ENCODE data around the gene EFCAB6. TPM values are rescaled to one million over a fixed set of nuclear protein-coding genes. Genes with fewer than 3 reads are reported as not detected.

The EFCAB6 gene
- total RNA-seq, 1 experiment from 2014 or later = 2.5 TPM

DNA sequence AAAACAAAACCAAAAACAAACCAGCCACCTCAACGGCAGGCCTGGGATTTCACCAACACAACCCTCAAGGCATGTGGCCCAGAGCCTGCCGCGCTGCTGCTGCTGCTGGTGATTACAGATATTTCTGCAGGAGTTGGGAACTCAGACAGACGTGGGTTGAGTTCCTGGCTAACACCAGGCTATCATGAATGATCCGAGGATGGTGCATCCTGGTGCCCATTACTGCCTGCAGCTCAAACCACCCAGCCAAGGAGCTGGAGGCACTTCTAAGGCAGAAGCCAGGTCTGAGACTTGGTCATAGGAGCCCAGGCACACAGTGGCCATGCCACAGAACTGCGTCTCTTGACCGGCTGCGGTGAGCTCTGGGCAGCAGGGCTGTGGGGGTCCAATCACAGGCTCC lies 248.5 kb downstream of the EFCAB6 start:
- Histone ChIP-seq H3F3A (ENCODE audit: insufficient read depth, low read depth) (no peaks in the 10 kb centered on the region), H3K36me3 (ENCODE audit: low read depth) (no peaks in the 10 kb centered on the region), H3K79me2 (ENCODE audit: low read depth) (no peaks in the 10 kb centered on the region), H4K20me1 (ENCODE audit: insufficient read depth) (no peaks in the 10 kb centered on the region), H3K27me3 (ENCODE audit: insufficient read depth, low read depth) (peaks cover 66% of the 10 kb centered on the region), H3K4me1 (replicated peaks; ENCODE audit: insufficient read depth) (no peaks in the 10 kb centered on the region), H3K9me3 (ENCODE audit: insufficient read depth, low read depth) (no peaks in the 10 kb centered on the region), H2AFZ (no peak overlapping the region), H3K27ac (no peak overlapping the region), H3K9me2 (ENCODE audit: insufficient read depth) (no peaks in the 10 kb centered on the region), H3K4me2 (no peak overlapping the region), H3K4me3 (no peak overlapping the region)
- no peak for DNase-seq
- no TSS peak for BruUV-seq (replicated peaks)
- POLR2A ChIA-PET (ENCODE audit: unreplicated experiment) = no interaction called here
- CTCF ChIA-PET = no interaction called here
- no peak for TF ChIP-seq CTCF (conservative IDR thresholded peaks at IDR 0.05)
- no peak for TF ChIP-seq EZH2 (IDR thresholded peaks at IDR 0.05; ENCODE audit: low read depth)
- intact Hi-C loops (cut with micrococcal nuclease; ENCODE audit: unreplicated experiment) = no loop called here

- intact Hi-C loops (cut with micrococcal nuclease; ENCODE audit: unreplicated experiment) = no loop called here
- CTCF ChIA-PET = no interaction called here
- Histone ChIP-seq H3K4me1 (replicated peaks; ENCODE audit: insufficient read depth) (no peaks in the 10 kb centered on the region), H3K4me3 (no peak overlapping the region), H3K79me2 (ENCODE audit: low read depth) (no peaks in the 10 kb centered on the region), H3F3A (ENCODE audit: insufficient read depth, low read depth) (no peaks in the 10 kb centered on the region), H2AFZ (no peak overlapping the region), H3K9me2 (ENCODE audit: insufficient read depth) (no peaks in the 10 kb centered on the region), H3K36me3 (ENCODE audit: low read depth) (no peaks in the 10 kb centered on the region), H3K27ac (no peak overlapping the region), H3K9me3 (ENCODE audit: insufficient read depth, low read depth) (no peaks in the 10 kb centered on the region), H3K27me3 (ENCODE audit: insufficient read depth, low read depth) (peaks cover 63% of the 10 kb centered on the region), H3K4me2 (no peak overlapping the region), H4K20me1 (ENCODE audit: insufficient read depth) (no peaks in the 10 kb centered on the region)
- no TSS peak for BruUV-seq (replicated peaks)
- no peak for DNase-seq
- POLR2A ChIA-PET (ENCODE audit: unreplicated experiment) = no interaction called here
- no peak for TF ChIP-seq EZH2 (IDR thresholded peaks at IDR 0.05; ENCODE audit: low read depth)
- no peak for TF ChIP-seq CTCF (conservative IDR thresholded peaks at IDR 0.05)
These were observed 249.3 kb downstream of the EFCAB6 start for GRCh38 chr22:43562843-43563242.

GRCh38 chr22:43561415-43562178 lies 250.5 kb downstream of the EFCAB6 start:
- Histone ChIP-seq H3K9me3 (ENCODE audit: insufficient read depth, low read depth) (no peaks in the 10 kb centered on the region), H3K9me2 (ENCODE audit: insufficient read depth) (no peaks in the 10 kb centered on the region), H3K4me1 (replicated peaks; ENCODE audit: insufficient read depth) (no peaks in the 10 kb centered on the region), H3K4me2 (no peak overlapping the region), H3K27ac (no peak overlapping the region), H3K36me3 (ENCODE audit: low read depth) (no peaks in the 10 kb centered on the region), H2AFZ (no peak overlapping the region), H3K79me2 (ENCODE audit: low read depth) (no peaks in the 10 kb centered on the region), H3K4me3 (no peak overlapping the region), H4K20me1 (ENCODE audit: insufficient read depth) (no peaks in the 10 kb centered on the region), H3F3A (ENCODE audit: insufficient read depth, low read depth) (no peaks in the 10 kb centered on the region), H3K27me3 (ENCODE audit: insufficient read depth, low read depth) (peaks cover 58% of the 10 kb centered on the region)
- intact Hi-C loops (cut with micrococcal nuclease; ENCODE audit: unreplicated experiment) = no loop called here
- CTCF ChIA-PET = no interaction called here
- no peak for TF ChIP-seq EZH2 (IDR thresholded peaks at IDR 0.05; ENCODE audit: low read depth)
- TF ChIP-seq CTCF (conservative IDR thresholded peaks at IDR 0.05) = no peak
- no TSS peak for BruUV-seq (replicated peaks)
- no peak for DNase-seq
- POLR2A ChIA-PET (ENCODE audit: unreplicated experiment) = interaction anchor here (0.6 kb wide), 1 partner anchor 142 kb away, joined by 3 read pairs; no protein-coding TSS in a partner anchor

All from PC-9 (cell line).